IMR-90 (cell line): ENCODE results near the gene GPRASP2. TPM values are rescaled to one million over a fixed set of nuclear protein-coding genes. Genes with fewer than 3 reads are reported as not detected.
"Not testable (repeated sequence)": the region's sequence is repeated elsewhere in the genome, so short reads cannot be mapped to it uniquely, and the experiment has no call there.

Source experiments
- ATAC-seq: fragments of 200-7000 bp; cut with Tn5 transposase; 2 replicates; pipeline ENCODE4 v1.9.1; 2020; ENCODE audit warnings: low read depth, mild to moderate bottlenecking, moderate library complexity
- Bru-seq: library from RNA; stranded (reverse); fragments of 400-500 nt; gene quantifications from one replicate; lab custom pipeline; 2021; lab: Mats Ljungman, UMichigan
- BruChase-seq, 2 experiments: library from RNA; stranded (reverse); fragments of 400-500 nt; gene quantifications; one replicate each; lab custom pipeline; 2021; lab: Mats Ljungman, UMichigan
- BruUV-seq: library from RNA; stranded (reverse); fragments of 400-500 nt; replicated peaks from 2 replicates; lab custom pipeline; 2021; lab: Mats Ljungman, UMichigan
- CTCF ChIA-PET: fragments of 300-600 bp; formaldehyde crosslinking; extraction: SDS; loops from one replicate; lab custom pipeline; 2021; ENCODE audit warnings: antibody characterized with exemption; lab: Yijun Ruan, JAX
- POLR2A ChIA-PET: fragments of 300-600 bp; sonication (Branson Sonifier 250); formaldehyde crosslinking; loops from one replicate; lab custom pipeline; 2022; ENCODE audit warnings: antibody characterized with exemption; ENCODE audit not compliant: unreplicated experiment; lab: Charles Lee
- DNase-seq: peaks from one replicate; pipeline ENCODE4 v3.0.0; 2013
- H2AFZ ChIP-seq: replicated peaks from 2 replicates; pipeline ENCODE3; 2013; ENCODE audit warnings: low read length, mild to moderate bottlenecking; ENCODE audit not compliant: poor library complexity
- H2AK5ac ChIP-seq: 2 replicates; pipeline ENCODE4 v1.6.1; 2013; ENCODE audit warnings: low read depth, low read length, inconsistent platforms
- H2AK9ac ChIP-seq: replicated peaks from 2 replicates; pipeline ENCODE3; 2013; ENCODE audit warnings: mild to moderate bottlenecking, low read depth, low read length, moderate library complexity; ENCODE audit not compliant: poor library complexity
- H2BK120ac ChIP-seq: 2 replicates; pipeline ENCODE4 v1.6.1; 2013; ENCODE audit warnings: low read depth, low read length, inconsistent platforms
- H2BK15ac ChIP-seq: 3 replicates; pipeline ENCODE4 v1.6.1; 2013; ENCODE audit warnings: low read depth, low read length, inconsistent platforms
- H2BK20ac ChIP-seq: 2 replicates; pipeline ENCODE4 v1.6.1; 2013; ENCODE audit warnings: low read depth, mild to moderate bottlenecking, inconsistent platforms, low read length, moderate library complexity
- H2BK5ac ChIP-seq: 2 replicates; pipeline ENCODE4 v1.6.1; 2013; ENCODE audit warnings: mild to moderate bottlenecking, low read depth, low read length, inconsistent platforms; ENCODE audit not compliant: poor library complexity, severe bottlenecking
- H3K14ac ChIP-seq: replicated peaks from 2 replicates; pipeline ENCODE4 v1.6.1; 2013; ENCODE audit warnings: low read depth, low read length, inconsistent platforms
- H3K18ac ChIP-seq: 2 replicates; pipeline ENCODE4 v1.6.1; 2013; ENCODE audit warnings: low read depth, low read length, control low read depth
- H3K23ac ChIP-seq: 2 replicates; pipeline ENCODE4 v1.6.1; 2013; ENCODE audit warnings: low read depth, low read length, inconsistent platforms
- H3K27ac ChIP-seq: 2 replicates; pipeline ENCODE4 v1.5.1; 2013; ENCODE audit warnings: mild to moderate bottlenecking, control low read depth, low read length; ENCODE audit not compliant: insufficient read depth
- H3K27me3 ChIP-seq: 2 replicates; pipeline ENCODE4 v1.6.1; 2013; ENCODE audit warnings: low read length; ENCODE audit not compliant: control insufficient read depth, insufficient read depth
- H3K36me3 ChIP-seq: 2 replicates; pipeline ENCODE4 v1.6.1; 2013; ENCODE audit warnings: low read length, mixed read lengths; ENCODE audit not compliant: control insufficient read depth, insufficient read depth
- H3K4ac ChIP-seq: 2 replicates; pipeline ENCODE4 v1.6.1; 2013; ENCODE audit warnings: low read depth, low read length, inconsistent platforms
- H3K4me1 ChIP-seq: 2 replicates; pipeline ENCODE4 v1.6.1; 2013; ENCODE audit warnings: low read length, mixed read lengths; ENCODE audit not compliant: control insufficient read depth, insufficient read depth
- H3K4me2 ChIP-seq: 2 replicates; pipeline ENCODE4 v1.6.1; 2013; ENCODE audit warnings: low read depth, mild to moderate bottlenecking, control low read depth, low read length, moderate library complexity
- H3K4me3 ChIP-seq: 2 replicates; pipeline ENCODE4 v1.5.1; 2013; ENCODE audit warnings: low read depth, mild to moderate bottlenecking, control low read depth, low read length, moderate library complexity; ENCODE audit not compliant: insufficient read depth
- H3K56ac ChIP-seq: 2 replicates; pipeline ENCODE4 v1.6.1; 2013; ENCODE audit warnings: low read length, inconsistent platforms; ENCODE audit not compliant: insufficient read depth; ENCODE audit errors: extremely low read depth
- H3K79me1 ChIP-seq, 2 experiments: 2 replicates each; pipeline ENCODE4 v1.6.1; 2013; ENCODE audit warnings: low read length in 2 of 2, inconsistent platforms in 1 of 2, low read depth in 1 of 2
- H3K9ac ChIP-seq: 2 replicates; pipeline ENCODE4 v1.6.1; 2013; ENCODE audit warnings: low read depth, low read length, control low read depth
- H3K9me1 ChIP-seq: 2 replicates; pipeline ENCODE4 v1.6.1; 2013; ENCODE audit warnings: low read length, inconsistent platforms; ENCODE audit not compliant: insufficient read depth
- H3K9me3 ChIP-seq: 2 replicates; pipeline ENCODE4 v1.6.1; 2013; ENCODE audit warnings: low read length; ENCODE audit not compliant: control insufficient read depth, insufficient read depth
- H4K20me1 ChIP-seq: 2 replicates; pipeline ENCODE4 v1.6.1; 2013; ENCODE audit warnings: low read length, inconsistent platforms; ENCODE audit not compliant: insufficient read depth
- H4K5ac ChIP-seq: 2 replicates; pipeline ENCODE4 v1.6.1; 2013; ENCODE audit warnings: mild to moderate bottlenecking, low read depth, low read length, control low read depth
- H4K8ac ChIP-seq, 2 experiments: 2 replicates each; pipeline ENCODE4 v1.6.1; 2013; ENCODE audit warnings: low read depth in 2 of 2, low read length in 2 of 2, control low read depth in 1 of 2, inconsistent platforms in 1 of 2
- H4K91ac ChIP-seq: 2 replicates; pipeline ENCODE4 v1.6.1; 2013; ENCODE audit warnings: low read depth, low read length, inconsistent platforms; ENCODE audit not compliant: insufficient read depth
- BHLHE40 ChIP-seq: fragments of 150-350 bp; IDR thresholded peaks from 2 replicates; pipeline ENCODE4 v1.6.1; 2016; ENCODE audit warnings: mild to moderate bottlenecking, low read depth, low read length
- CHD1 ChIP-seq: IDR thresholded peaks from 2 replicates; pipeline ENCODE4 v1.6.1; 2012; ENCODE audit warnings: low read depth, low read length, improper control_type of control experiment
- RAD21 ChIP-seq: IDR thresholded peaks from 2 replicates; pipeline ENCODE4 v1.6.1; 2012; ENCODE audit warnings: low read length, improper control_type of control experiment
- WGBS, 2 experiments: methylation state at CpG; one replicate each; pipeline versions ENCODE4 v1.1.5 to v1.1.7; 2013; ENCODE audit warnings: missing lambda C conversion rate in 2 of 2; ENCODE audit not compliant: insufficient read length in 1 of 2; ENCODE audit errors: extremely low coverage in 2 of 2; 5-methylcytosine and 5-hydroxymethylcytosine counted together
- dilution Hi-C: fragments of 300-500 bp; cut with HindIII; formaldehyde crosslinking; loops from one replicate; pipeline ENCODE4 v1.14.3; 2018; ENCODE audit warnings: low sequenced_read_pairs; ENCODE audit not compliant: unreplicated experiment
- in situ Hi-C: fragments of 300-500 bp; cut with MboI; formaldehyde crosslinking; loops from 3 replicates; pipeline ENCODE4 v1.14.3; 2019; ENCODE audit warnings: low sequenced_read_pairs, inconsistent platforms, mixed read lengths
- intact Hi-C: fragments of 100-400 bp; cut with micrococcal nuclease; formaldehyde crosslinking; loops from 2 replicates; pipeline ENCODE4 v1.10.0; 2022
- long read RNA-seq: library from polyadenylated mRNA; unstranded; transcript quantifications from one replicate; pipeline ENCODE4 v2.0.0, GENCODE V29; 2021; ENCODE audit not compliant: unreplicated experiment
- polyA plus RNA-seq, 3 experiments: library from polyadenylated mRNA; depleted of rRNA; stranded (reverse); fragments of >200 nt; gene quantifications; 2 replicates each; pipeline ENCODE4 v1.2.3, GENCODE V29; 2012; ENCODE audit warnings: low replicate concordance in 1 of 3
- total RNA-seq: library from RNA; depleted of rRNA; stranded (reverse); fragments of >200 nt; gene quantifications from 2 replicates; pipeline ENCODE4 v1.2.3, GENCODE V29; 2012; rRNA removed

The GPRASP2 gene
- 23.6 and 24.7 TPM in 2 replicates for total RNA-seq
- polyA plus RNA-seq (2012; rRNA removed), result 9.0 and 9.4 TPM in 2 replicates
- 4.3 and 5.1 TPM in 2 replicates for polyA plus RNA-seq (2012; cell fraction: cytosol; rRNA removed)
- 3.0 and 7.7 TPM in 2 replicates for polyA plus RNA-seq (2012; cell fraction: nucleus; rRNA removed; ENCODE audit: low replicate concordance)
- Bru-seq, nascent RNA, result percentile 55 among the genes with signal in this experiment
- percentile 68 among the genes with signal in this experiment for BruChase-seq, experiment 1, labeled RNA remaining after a 6-hour chase
- BruChase-seq, experiment 2, labeled RNA remaining after a 2-hour chase, result percentile 78 among the genes with signal in this experiment
- long read RNA-seq, transcript GPRASP2-202 (5 exons, 581 nt), result major isoform, 7 of 27 reads
- long read RNA-seq, partial matches to known transcripts, result 4 of 27 reads
- long read RNA-seq, other reads (novel, unspliced or antisense), result 15 of 27 reads

- Histone ChIP-seq H3K79me1 (no peaks in the 10 kb centered on the region; a peak in 1 of 4 replicates), H4K5ac (peak within 1 kb of the TSS; percentile 67), H3K4me2 (peak within 1 kb of the TSS; percentile 87), H3K27ac (peak within 1 kb of the TSS; percentile 61), H3K4ac (peak within 1 kb of the TSS; percentile 15), H4K91ac (no peak within 1 kb of the TSS), H2BK15ac (no peak within 1 kb of the TSS), H3K9ac (peak within 1 kb of the TSS; percentile 82), H3K14ac (peak within 1 kb of the TSS; percentile 33; the same call in 1 of the 2 replicates), H3K9me3 (no peaks in the 10 kb centered on the region), H3K27me3 (no peaks in the 10 kb centered on the region; the same call in 1 of the 2 replicates), H3K18ac (peak within 1 kb of the TSS; percentile 61), H3K56ac (no peak within 1 kb of the TSS; the same call in 1 of the 2 replicates), H2AK9ac (peak within 1 kb of the TSS; percentile 78), H2AK5ac (no peak within 1 kb of the TSS), H3K23ac (no peak within 1 kb of the TSS), H2BK120ac (no peak within 1 kb of the TSS), H3K4me1 (no peaks in the 10 kb centered on the region), H2BK20ac (no peak within 1 kb of the TSS), H4K8ac (peak within 1 kb of the TSS; percentile 31 to 39; a peak in 2 of 4 replicates), H3K36me3 (no peaks in the 10 kb centered on the region; the same call in 1 of the 2 replicates), H2BK5ac (peak within 1 kb of the TSS; percentile 3), H4K20me1 (no peaks in the 10 kb centered on the region), H3K4me3 (peak within 1 kb of the TSS; percentile 86), H2AFZ (peak within 1 kb of the TSS; percentile 94), H3K9me1 (no peaks in the 10 kb centered on the region; the same call in 1 of the 2 replicates)
- in situ Hi-C loops, result no loop called here
- intact Hi-C loops, result loop anchor here (10.0 kb wide), 1 partner anchor 198 kb away; the partner anchor contains the start of gene TMSB15A
- DNase-seq (no peak), ATAC-seq (peak; percentile 85)
- ChIA-PET CTCF (no interaction called here), POLR2A (no interaction called here)
- dilution Hi-C loops, result no loop called here
- 35% methylated on average over 33 of the region's 68 CpGs; no CpG with 5 or more reads in 1 of the 2 experiments for WGBS, 2 experiments
- TF ChIP-seq CHD1 (no peak), BHLHE40 (no peak), RAD21 (no peak)
- no TSS peak for BruUV-seq
These were observed at the start of gene GPRASP2 for GRCh38 chrX:102712216-102712966. Gene GPRASP2 (plus strand): TSS chrX:102712448. CDS start chrX:102714870, 2,422 bp downstream.

GRCh38 chrX:102663820-102664219 is 48.4 kb upstream of the GPRASP2 start:
- in situ Hi-C loops, H3K36me3 ChIP-seq, intact Hi-C loops, BruUV-seq, H4K20me1 ChIP-seq, POLR2A ChIA-PET, H3K9me3 ChIP-seq, H2AFZ ChIP-seq, H4K91ac ChIP-seq, H3K79me1 ChIP-seq, ATAC-seq, H3K9me1 ChIP-seq, H4K5ac ChIP-seq, H3K4ac ChIP-seq, H3K9ac ChIP-seq, H3K27ac ChIP-seq, H2BK120ac ChIP-seq, H2AK9ac ChIP-seq, H3K14ac ChIP-seq, H3K4me3 ChIP-seq, dilution Hi-C loops, H2BK20ac ChIP-seq, DNase-seq, H2AK5ac ChIP-seq, H3K4me2 ChIP-seq, H3K4me1 ChIP-seq, H2BK5ac ChIP-seq, H3K18ac ChIP-seq, H3K56ac ChIP-seq, H3K23ac ChIP-seq, CTCF ChIA-PET, H2BK15ac ChIP-seq, H3K27me3 ChIP-seq, H4K8ac ChIP-seq: not testable (repeated sequence)
- no CpG with 5 or more reads among the region's 4 CpGs for WGBS, 2 experiments
